Mesendoderm (in vitro differentiated cells): ENCODE data around the gene TCF7L2.
"Not testable (repeated sequence)": the region's sequence is repeated elsewhere in the genome, so short reads cannot be mapped to it uniquely, and the experiment has no call there.

Source experiments
- DNase-seq: peaks from one replicate; pipeline ENCODE4 v3.0.0; 2013
- H2AK5ac ChIP-seq: 2 replicates; pipeline ENCODE4 v1.6.1; 2013; ENCODE audit warnings: low read length, inconsistent platforms
- H2BK120ac ChIP-seq: 2 replicates; pipeline ENCODE4 v1.6.1; 2013; ENCODE audit warnings: low read depth, mild to moderate bottlenecking, low read length, moderate library complexity, mixed read lengths
- H2BK15ac ChIP-seq: replicated peaks from 2 replicates; pipeline ENCODE4 v1.6.1; 2013; ENCODE audit warnings: low read depth, mild to moderate bottlenecking, moderate library complexity
- H2BK5ac ChIP-seq: 2 replicates; pipeline ENCODE4 v1.6.1; 2013; ENCODE audit warnings: low read length, inconsistent platforms
- H3K18ac ChIP-seq: 2 replicates; pipeline ENCODE4 v1.6.1; 2013; ENCODE audit warnings: mild to moderate bottlenecking, low read length, mixed read lengths
- H3K23ac ChIP-seq: one replicate; pipeline ENCODE4 v1.6.1; 2013; ENCODE audit warnings: low read length
- H3K27ac ChIP-seq: 2 replicates; pipeline ENCODE4 v1.5.1; 2013; ENCODE audit warnings: low read depth, mild to moderate bottlenecking, inconsistent platforms, low read length, moderate library complexity
- H3K27me3 ChIP-seq: 2 replicates; pipeline ENCODE4 v1.6.1; 2013; ENCODE audit warnings: low read length, control low read depth, mild to moderate bottlenecking, inconsistent platforms; ENCODE audit not compliant: insufficient read depth, poor library complexity
- H3K36me3 ChIP-seq: 2 replicates; pipeline ENCODE4 v1.6.1; 2013; ENCODE audit warnings: low read length, inconsistent platforms; ENCODE audit not compliant: control insufficient read depth, insufficient read depth
- H3K4ac ChIP-seq: one replicate; pipeline ENCODE4 v1.6.1; 2013; ENCODE audit warnings: low read depth, mild to moderate bottlenecking, low read length, moderate library complexity
- H3K4me1 ChIP-seq: 2 replicates; pipeline ENCODE4 v1.6.1; 2013; ENCODE audit warnings: low read depth, low read length, inconsistent platforms; ENCODE audit not compliant: control insufficient read depth
- H3K4me2 ChIP-seq: 2 replicates; pipeline ENCODE4 v1.6.1; 2013; ENCODE audit warnings: low read length
- H3K4me3 ChIP-seq: 2 replicates; pipeline ENCODE4 v1.5.1; 2013; ENCODE audit warnings: mild to moderate bottlenecking, low read length
- H3K56ac ChIP-seq: one replicate; pipeline ENCODE4 v1.6.1; 2013; ENCODE audit warnings: low read length
- H3K79me1 ChIP-seq: 2 replicates; pipeline ENCODE4 v1.6.1; 2013; ENCODE audit warnings: low read length, inconsistent platforms
- H3K79me2 ChIP-seq: 2 replicates; pipeline ENCODE4 v1.6.1; 2013; ENCODE audit warnings: mild to moderate bottlenecking, low read length; ENCODE audit not compliant: control insufficient read depth, insufficient read depth
- H3K9ac ChIP-seq: 2 replicates; pipeline ENCODE4 v1.6.1; 2013; ENCODE audit warnings: low read length, inconsistent platforms
- H4K5ac ChIP-seq: one replicate; pipeline ENCODE4 v1.6.1; 2013; ENCODE audit warnings: low read length
- H4K8ac ChIP-seq: one replicate; pipeline ENCODE4 v1.6.1; 2013; ENCODE audit warnings: low read depth, mild to moderate bottlenecking, control low read depth, low read length, moderate library complexity
- WGBS: extraction: QIAGEN DNeasy Blood & Tissue Kit; methylation state at CpG from one replicate; pipeline ENCODE4 v1.1.7; 2013; ENCODE audit warnings: low lambda C conversion rate, missing lambda C conversion rate; ENCODE audit not compliant: insufficient coverage; ENCODE audit errors: extremely low coverage; 5-methylcytosine and 5-hydroxymethylcytosine counted together

The TCF7L2 gene

GRCh38 chr10:113108948-113109347 lies 158.9 kb downstream of the TCF7L2 start:
- H3K36me3 ChIP-seq: no peaks in the 10 kb centered on the region
- no peak overlapping the region for H3K4ac ChIP-seq
- WGBS: no CpG with 5 or more reads among the region's 8 CpGs
- no peak overlapping the region for H3K4me2 ChIP-seq
- H3K18ac ChIP-seq: no peak overlapping the region
- H2AK5ac ChIP-seq: no peak overlapping the region
- no peak overlapping the region for H2BK15ac ChIP-seq
- H3K4me1 ChIP-seq: peaks cover 12% of the 10 kb centered on the region
- no peak overlapping the region for H3K56ac ChIP-seq
- no peak overlapping the region for H3K9ac ChIP-seq
- no peak overlapping the region for H4K5ac ChIP-seq
- no peak overlapping the region for H3K23ac ChIP-seq
- H3K27me3 ChIP-seq: no peaks in the 10 kb centered on the region
- no peak overlapping the region for H2BK5ac ChIP-seq
- H3K79me2 ChIP-seq: peaks cover 2% of the 10 kb centered on the region
- no peak overlapping the region for H4K8ac ChIP-seq
- H3K27ac ChIP-seq: no peak overlapping the region
- peaks cover 6% of the 10 kb centered on the region for H3K79me1 ChIP-seq
- no peak overlapping the region for H3K4me3 ChIP-seq
- no peak for DNase-seq
- H2BK120ac ChIP-seq: no peak overlapping the region

DNA sequence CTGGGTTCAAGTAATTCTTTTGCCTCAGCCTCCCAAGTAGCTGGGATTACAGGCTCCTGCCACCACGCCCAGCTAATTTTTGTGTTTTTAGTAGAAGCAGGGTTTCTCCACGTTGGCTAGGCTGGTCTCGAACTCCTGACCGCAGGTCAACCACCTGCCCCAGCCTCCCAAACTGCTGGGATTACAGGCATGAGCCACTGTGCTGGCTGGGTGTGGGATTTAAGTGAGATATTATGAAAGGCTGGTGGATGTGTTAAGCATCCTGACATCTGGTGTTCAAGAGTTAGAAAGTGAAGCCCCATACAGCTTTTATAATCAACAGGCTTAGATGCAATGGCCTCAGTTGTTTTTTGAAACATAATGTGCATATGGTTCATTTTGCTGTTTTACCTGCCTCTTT lies 159.4 kb downstream of the TCF7L2 start:
- not testable (repeated sequence) for H3K18ac ChIP-seq, H3K79me1 ChIP-seq, H3K23ac ChIP-seq, H3K9ac ChIP-seq, H3K27ac ChIP-seq, DNase-seq, H3K36me3 ChIP-seq, H4K8ac ChIP-seq, H2AK5ac ChIP-seq, H3K27me3 ChIP-seq, H3K79me2 ChIP-seq, H3K4me3 ChIP-seq, H2BK5ac ChIP-seq, H3K56ac ChIP-seq, H3K4ac ChIP-seq, H2BK15ac ChIP-seq, H2BK120ac ChIP-seq, H3K4me2 ChIP-seq, H4K5ac ChIP-seq
- peaks cover 11% of the 10 kb centered on the region for H3K4me1 ChIP-seq
- no CpG with 5 or more reads among the region's 4 CpGs for WGBS

- H2BK15ac ChIP-seq: no peak overlapping the region
- WGBS: no CpG with 5 or more reads among the region's 3 CpGs
- no peak overlapping the region for H3K4ac ChIP-seq
- no peak overlapping the region for H3K56ac ChIP-seq
- H3K18ac ChIP-seq: no peak overlapping the region
- H3K79me1 ChIP-seq: peaks cover 3% of the 10 kb centered on the region
- H2BK5ac ChIP-seq: no peak overlapping the region
- no peak overlapping the region for H2AK5ac ChIP-seq
- no peak overlapping the region for H3K27ac ChIP-seq
- H3K23ac ChIP-seq: no peak overlapping the region
- peaks cover 3% of the 10 kb centered on the region for H3K4me1 ChIP-seq
- no peak overlapping the region for H3K9ac ChIP-seq
- no peak overlapping the region for H4K5ac ChIP-seq
- no peak overlapping the region for H4K8ac ChIP-seq
- no peak overlapping the region for H3K4me2 ChIP-seq
- H3K27me3 ChIP-seq: no peaks in the 10 kb centered on the region
- H3K79me2 ChIP-seq: peaks cover 3% of the 10 kb centered on the region
- no peak overlapping the region for H2BK120ac ChIP-seq
- no peak for DNase-seq
- no peak overlapping the region for H3K4me3 ChIP-seq
- H3K36me3 ChIP-seq: no peaks in the 10 kb centered on the region
Measured at GRCh38 chr10:113111260-113111659, 161.2 kb downstream of the TCF7L2 start.

- Histone ChIP-seq H4K5ac (no peak overlapping the region), H4K8ac (no peak overlapping the region), H2BK120ac (no peak overlapping the region), H3K18ac (no peak overlapping the region), H2BK5ac (no peak overlapping the region), H2AK5ac (no peak overlapping the region), H3K79me1 (peaks cover 3% of the 10 kb centered on the region), H3K27ac (no peak overlapping the region), H3K23ac (no peak overlapping the region), H2BK15ac (no peak overlapping the region), H3K36me3 (no peaks in the 10 kb centered on the region), H3K27me3 (no peaks in the 10 kb centered on the region), H3K9ac (no peak overlapping the region), H3K79me2 (peaks cover 3% of the 10 kb centered on the region), H3K56ac (no peak overlapping the region), H3K4me3 (no peak overlapping the region), H3K4me2 (no peak overlapping the region), H3K4me1 (peaks cover 3% of the 10 kb centered on the region), H3K4ac (no peak overlapping the region)
- no CpG with 5 or more reads among the region's 12 CpGs for WGBS
- no peak for DNase-seq
Measured at GRCh38 chr10:113111900-113112853, 162.1 kb downstream of the TCF7L2 start.

DNA sequence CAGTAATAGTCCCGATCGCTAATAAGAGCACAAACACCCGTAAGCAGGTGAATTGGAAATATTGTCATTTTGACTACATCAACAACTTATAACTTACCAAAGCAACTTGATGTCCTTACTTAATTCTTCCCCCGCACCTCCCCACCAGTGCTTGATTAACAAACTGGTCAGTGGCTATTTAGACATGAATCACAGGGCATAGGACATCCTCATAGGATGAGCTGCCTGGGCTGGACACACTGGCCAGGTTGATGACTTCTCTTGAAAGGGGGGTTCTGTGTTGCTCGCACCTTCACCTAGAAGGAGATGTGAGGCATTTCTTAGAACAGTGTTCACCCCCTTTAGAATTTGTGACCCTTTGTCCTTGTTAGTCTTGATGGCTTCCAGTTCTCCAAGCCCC lies 163.2 kb downstream of the TCF7L2 start:
- Histone ChIP-seq H2BK15ac (no peak overlapping the region), H3K18ac (no peak overlapping the region), H3K4me3 (no peak overlapping the region), H3K27ac (no peak overlapping the region), H2BK5ac (no peak overlapping the region), H4K8ac (no peak overlapping the region), H4K5ac (no peak overlapping the region), H2BK120ac (no peak overlapping the region), H3K4ac (no peak overlapping the region), H2AK5ac (no peak overlapping the region), H3K27me3 (no peaks in the 10 kb centered on the region), H3K36me3 (no peaks in the 10 kb centered on the region), H3K56ac (no peak overlapping the region), H3K79me2 (peaks cover 3% of the 10 kb centered on the region), H3K4me1 (no peaks in the 10 kb centered on the region), H3K23ac (no peak overlapping the region), H3K79me1 (peaks cover 3% of the 10 kb centered on the region), H3K4me2 (no peak overlapping the region), H3K9ac (no peak overlapping the region)
- DNase-seq: no peak
- no CpG with 5 or more reads among the region's 5 CpGs for WGBS
